K562 (cell line): ENCODE results near the gene PRKACA. TPM values are rescaled to one million over a fixed set of nuclear protein-coding genes. Genes with fewer than 3 reads are reported as not detected.

Experiments used
- ATAC-seq: fragments of 200-7000 bp; cut with Tn5 transposase; 3 replicates; pipeline ENCODE4 v1.9.1; 2020; ENCODE audit warnings: moderate library complexity
- Bru-seq: library from RNA; stranded (reverse); fragments of 400-500 nt; gene quantifications from one replicate; lab custom pipeline; 2021; lab: Mats Ljungman, UMichigan
- BruChase-seq, 2 experiments: library from RNA; stranded (reverse); fragments of 400-500 nt; gene quantifications; one replicate each; lab custom pipeline; 2021; lab: Mats Ljungman, UMichigan
- BruUV-seq: library from RNA; stranded (reverse); fragments of 400-500 nt; replicated peaks from 2 replicates; lab custom pipeline; 2021; lab: Mats Ljungman, UMichigan
- CTCF ChIA-PET: fragments of 300-600 bp; formaldehyde crosslinking; extraction: SDS; loops from one replicate; lab custom pipeline; 2021; ENCODE audit warnings: low intra/inter-chr PET ratio; lab: Yijun Ruan, JAX
- POLR2A ChIA-PET: fragments of 300-600, 350-650 bp; sonication (Branson Sonifier 250); formaldehyde crosslinking; extraction: SDS; loops from one replicate; lab custom pipeline; 2021; ENCODE audit warnings: antibody characterized with exemption, inconsistent platforms; lab: Yijun Ruan, JAX
- DNase-seq, 4 experiments: peaks; one replicate each; pipeline versions ENCODE4 v3.0.0 to v3.0.0-alpha.2; 2011 to 2018; ENCODE audit warnings: low spot score in 3 of 4, mixed read lengths in 3 of 4; ENCODE audit errors: extremely low read depth in 1 of 4
- FAIRE-seq: peaks from 2 replicates; lab custom pipeline; 2011; peaks lifted over from hg19 to GRCh38; lab: Jason Lieb, UNC
- H2AFZ ChIP-seq: 2 replicates; pipeline ENCODE4 v1.6.0; 2011; ENCODE audit warnings: low read depth, low read length, control low read depth, inconsistent platforms
- H3K27ac ChIP-seq: fragments of 200-600 bp; 3 replicates; pipeline ENCODE4 v1.8.0; 2011; ENCODE audit warnings: low read depth, mild to moderate bottlenecking, control low read depth, inconsistent platforms, low read length, moderate library complexity, mixed read lengths; ENCODE audit errors: extremely low read depth
- H3K27me3 ChIP-seq, 2 experiments: fragments of 300-600 bp in 1 of 2; 2 replicates in 1 of 2; 3 replicates in 1 of 2; pipeline versions ENCODE4 v1.6.0 to v1.8.0; 2011; ENCODE audit warnings: inconsistent platforms in 2 of 2, low read length in 2 of 2, mild to moderate bottlenecking in 1 of 2, mixed read lengths in 1 of 2, moderate library complexity in 1 of 2; ENCODE audit not compliant: control insufficient read depth in 2 of 2, insufficient read depth in 2 of 2
- H3K36me3 ChIP-seq: fragments of 300-600 bp; 3 replicates; pipeline ENCODE4 v1.8.0; 2011; ENCODE audit warnings: mild to moderate bottlenecking, low read length, inconsistent platforms; ENCODE audit not compliant: control insufficient read depth, insufficient read depth
- H3K4me1 ChIP-seq, 2 experiments: fragments of 200-600 bp in 1 of 2; replicated peaks in 1 of 2; 2 replicates in 1 of 2; 3 replicates in 1 of 2; pipeline versions ENCODE4 v1.5.1 to v1.8.0; 2011; ENCODE audit warnings: inconsistent platforms in 2 of 2, low read length in 2 of 2, mild to moderate bottlenecking in 1 of 2, mixed read lengths in 1 of 2, moderate library complexity in 1 of 2; ENCODE audit not compliant: control insufficient read depth in 2 of 2, insufficient read depth in 2 of 2
- H3K4me2 ChIP-seq: 2 replicates; pipeline ENCODE4 v1.6.1; 2011; ENCODE audit warnings: low read length, control low read depth, inconsistent platforms, mixed read lengths; ENCODE audit not compliant: insufficient read depth
- H3K4me3 ChIP-seq: fragments of 200-600 bp; sonication (generic), shearing (Covaris generic); 2 replicates; pipeline ENCODE4 v1.5.1; 2016; ENCODE audit warnings: control low read depth, inconsistent platforms
- H3K79me2 ChIP-seq: fragments of 200-600 bp; 3 replicates; pipeline ENCODE4 v1.8.0; 2011; ENCODE audit warnings: low read length, inconsistent platforms; ENCODE audit not compliant: control insufficient read depth, insufficient read depth
- H3K9ac ChIP-seq, 2 experiments: 2 replicates each; pipeline versions ENCODE4 v1.6.0 to v1.6.1; 2011; ENCODE audit warnings: low read depth in 2 of 2, low read length in 2 of 2, control low read depth in 1 of 2, inconsistent platforms in 1 of 2, mild to moderate bottlenecking in 1 of 2, mixed read lengths in 1 of 2; ENCODE audit not compliant: insufficient read depth in 1 of 2
- H3K9me1 ChIP-seq: one replicate; pipeline ENCODE4 v1.6.0; 2011; ENCODE audit warnings: inconsistent platforms, mild to moderate bottlenecking, low read length, moderate library complexity; ENCODE audit not compliant: control insufficient read depth, insufficient read depth
- H3K9me3 ChIP-seq: replicated peaks from 2 replicates; pipeline ENCODE4 v1.5.1; 2011; ENCODE audit warnings: low read depth, low read length, inconsistent platforms; ENCODE audit not compliant: control insufficient read depth, insufficient read depth
- H4K20me1 ChIP-seq: replicated peaks from 2 replicates; pipeline ENCODE4 v1.6.1; 2011; ENCODE audit warnings: low read length, inconsistent platforms, mixed read lengths; ENCODE audit not compliant: control insufficient read depth, insufficient read depth
- CTBP1 ChIP-seq: fragments of 450-650 bp; IDR thresholded peaks from 2 replicates; pipeline ENCODE4 v1.6.1; 2016; ENCODE audit warnings: borderline replicate concordance
- FOXK2 ChIP-seq, 2 experiments: fragments of 450-650 bp; IDR thresholded peaks in 1 of 2; conservative IDR thresholded peaks in 1 of 2; 2 replicates each; pipeline ENCODE4 v1.6.1; 2016; ENCODE audit warnings: low read depth in 2 of 2, mild to moderate bottlenecking in 1 of 2
- MECOM ChIP-seq: fragments of 250-450 bp; sonication (Bioruptor Pico); IDR thresholded peaks from 2 replicates; pipeline ENCODE4 v1.8.0; 2022; ENCODE audit warnings: inconsistent platforms
- MYC ChIP-seq, 2 experiments: fragments of 250-450 bp in 1 of 2; sonication (Bioruptor Pico) in 1 of 2; IDR thresholded peaks; 2 replicates each; pipeline versions ENCODE4 v1.5.1 to v1.6.1; 2012 to 2021; ENCODE audit warnings: low read depth in 2 of 2, borderline replicate concordance in 1 of 2, improper control_type of control experiment in 1 of 2, low read length in 1 of 2, mild to moderate bottlenecking in 1 of 2, moderate library complexity in 1 of 2
- NR2C2 ChIP-seq, 2 experiments: fragments of 200-800 bp in 1 of 2; sonication (Bioruptor generic) in 1 of 2; sonication (generic) in 1 of 2; formaldehyde crosslinking in 1 of 2; IDR thresholded peaks; 2 replicates each; pipeline versions ENCODE4 v1.6.1 to v1.8.0; 2016 to 2022; ENCODE audit warnings: mild to moderate bottlenecking in 1 of 2, missing compliant biosample characterization in 1 of 2, missing genetic modification characterization in 1 of 2, missing genetic modification reagents in 1 of 2
- POLR2B ChIP-seq: fragments of 450-650 bp; IDR thresholded peaks from 2 replicates; pipeline ENCODE4 v1.6.1; 2018; ENCODE audit warnings: low read depth; ENCODE audit not compliant: partially characterized antibody
- SMAD2 ChIP-seq: fragments of 150-350 bp; IDR thresholded peaks from 2 replicates; pipeline ENCODE4 v1.6.1; 2014; ENCODE audit warnings: low read depth, mild to moderate bottlenecking, low read length
- SREBF1 ChIP-seq: fragments of 150-350 bp; IDR thresholded peaks from 2 replicates; pipeline ENCODE4 v1.6.1; 2014; ENCODE audit warnings: antibody characterized with exemption, low read depth, low read length, borderline replicate concordance
- STAT5B ChIP-seq: fragments of 250-450 bp; sonication (Bioruptor Pico); IDR thresholded peaks from 2 replicates; pipeline ENCODE4 v1.8.0; 2021; ENCODE audit warnings: mild to moderate bottlenecking, inconsistent platforms
- TCF3 ChIP-seq: sonication (generic); formaldehyde crosslinking; IDR thresholded peaks from 2 replicates; pipeline ENCODE4 v1.4.0; 2020; ENCODE audit warnings: mild to moderate bottlenecking, missing genetic modification reagents
- TFAP4 ChIP-seq: sonication (generic); formaldehyde crosslinking; IDR thresholded peaks from 2 replicates; pipeline ENCODE4 v1.8.0; 2022; ENCODE audit warnings: missing genetic modification reagents, mild to moderate bottlenecking, moderate library complexity, borderline replicate concordance
- THRA ChIP-seq: fragments of 450-650 bp; IDR thresholded peaks from 2 replicates; pipeline ENCODE4 v1.6.1; 2017; ENCODE audit warnings: mild to moderate bottlenecking, moderate library complexity
- ZNF23 ChIP-seq: fragments of 250-450 bp; sonication (Bioruptor Pico); IDR thresholded peaks from 2 replicates; pipeline ENCODE4 v1.4.0; 2020; ENCODE audit warnings: mild to moderate bottlenecking
- WGBS: fragments of 100-300 bp; shearing (Covaris generic); methylation state at CpG from one replicate; pipeline ENCODE4 v1.1.6; 2016; ENCODE audit warnings: low coverage, mixed read lengths; ENCODE audit not compliant: insufficient coverage; ENCODE audit errors: missing lambda C conversion rate; 5-methylcytosine and 5-hydroxymethylcytosine counted together
- in situ Hi-C: fragments of 300-500 bp; cut with MboI; formaldehyde crosslinking; loops from 4 replicates; pipeline ENCODE4 v1.15.0; 2018; ENCODE audit warnings: inconsistent platforms, mixed read lengths
- intact Hi-C: fragments of 100-400 bp; cut with micrococcal nuclease; formaldehyde crosslinking; loops from 2 replicates; pipeline ENCODE4 v1.14.2; 2022
- long read RNA-seq, 3 experiments: library from polyadenylated mRNA in 2 of 3; library from RNA in 1 of 3; unstranded in 2 of 3; stranded (forward) in 1 of 3; transcript quantifications; one replicate each; pipeline ENCODE4 v2.0.0, GENCODE V29; 2019 to 2022
- polyA minus RNA-seq, 3 experiments: library from RNA; depleted of rRNA, polyadenylated mRNA; stranded (reverse); fragments of >200 nt; gene quantifications; 2 replicates each; pipeline ENCODE4 v1.2.3, GENCODE V29; 2011
- polyA plus RNA-seq, 8 experiments: library from polyadenylated mRNA; depleted of rRNA in 4 of 8; stranded (reverse) in 5 of 8; unstranded in 3 of 8; fragments of >200 nt; fragmentation: Nextera tagmentation in 2 of 8; fragmentation: Illumina TruSeq in 1 of 8; extraction: Ambion mirVana in 2 of 8; extraction: Trizol in 1 of 8; gene quantifications; 2 replicates each; pipeline versions ENCODE4 v1.2.1 to v1.2.3, GENCODE V29; 2011 to 2014; ENCODE audit warnings: inconsistent platforms in 1 of 8, missing spikeins in 1 of 8
- total RNA-seq, 7 experiments: library from RNA; depleted of rRNA in 6 of 7; stranded (reverse); fragments of >200 nt in 6 of 7; fragmentation: Illumina TruSeq in 2 of 7; extraction: Trizol in 2 of 7; gene quantifications; 2 replicates each; pipeline versions ENCODE4 v1.2.1 to v1.2.3, GENCODE V29; 2011 to 2021; ENCODE audit warnings: low replicate concordance in 1 of 7

PRKACA gene
- 26.1 and 58.3 TPM in 2 replicates for total RNA-seq (2011; cell fraction: chromatin; rRNA removed; ENCODE audit: low replicate concordance)
- total RNA-seq (2011; cell fraction: nucleolus; rRNA removed) = 30.5 and 42.7 TPM in 2 replicates
- 28.7 and 35.1 TPM in 2 replicates for total RNA-seq (2011; cell fraction: nucleoplasm; rRNA removed)
- total RNA-seq (2014; rRNA removed) = 8.4 and 12.7 TPM in 2 replicates
- 10.6 and 13.0 TPM in 2 replicates for total RNA-seq (2014; rRNA removed; fragmentation: Illumina TruSeq; extraction: Trizol)
- total RNA-seq (2015; rRNA removed; fragmentation: Illumina TruSeq; extraction: Trizol) = 11.9 and 12.2 TPM in 2 replicates
- 57.8 and 63.1 TPM in 2 replicates for total RNA-seq (2021)
- 19.9 and 22.9 TPM in 2 replicates for polyA plus RNA-seq (2011; rRNA removed)
- polyA plus RNA-seq (2011; cell fraction: cytosol; rRNA removed) = 18.1 and 22.9 TPM in 2 replicates
- polyA plus RNA-seq (2011; cell fraction: nucleus; rRNA removed) = 9.4 and 10.8 TPM in 2 replicates
- polyA plus RNA-seq (2012) = 53.1 and 56.7 TPM in 2 replicates
- polyA plus RNA-seq (2014; fragmentation: Illumina TruSeq; extraction: Trizol) = 50.6 and 59.4 TPM in 2 replicates
- 1 to 10 TPM; 1.2 to 1.7 TPM for polyA plus RNA-seq (2014; fragmentation: Nextera tagmentation; extraction: Ambion mirVana)
- 37.6 and 39.7 TPM in 2 replicates for polyA plus RNA-seq (2014; rRNA removed)
- polyA minus RNA-seq (2011; rRNA and poly(A)+ RNA removed) = 16.0 and 20.3 TPM in 2 replicates
- 18.1 and 18.7 TPM in 2 replicates for polyA minus RNA-seq (2011; cell fraction: cytosol; rRNA and poly(A)+ RNA removed)
- polyA minus RNA-seq (2011; cell fraction: nucleus; rRNA and poly(A)+ RNA removed) = 7.5 and 8.3 TPM in 2 replicates
- percentile 58 among the genes with signal in this experiment for Bru-seq, nascent RNA
- percentile 60 among the genes with signal in this experiment for BruChase-seq, experiment 1, labeled RNA remaining after a 2-hour chase
- percentile 63 among the genes with signal in this experiment for BruChase-seq, experiment 2, labeled RNA remaining after a 6-hour chase
- long read RNA-seq, experiment 1, partial matches to known transcripts = 3 of 209 reads
- long read RNA-seq, experiment 1, other reads (novel, unspliced or antisense) = 206 of 209 reads
- long read RNA-seq, experiment 2, transcript PRKACA-201 (10 exons, 2,677 nt) = major isoform, 18 of 51 reads
- long read RNA-seq, experiment 2, partial matches to known transcripts = 6 of 51 reads
- long read RNA-seq, experiment 2, other reads (novel, unspliced or antisense) = 23 of 51 reads
- long read RNA-seq, experiment 3, partial matches to known transcripts = 1 of 7 reads
- long read RNA-seq, experiment 3, other reads (novel, unspliced or antisense) = 6 of 7 reads

GRCh38 chr19:14117668-14118164, at the start of gene PRKACA:
TSS of gene PRKACA (minus strand) at chr19:14117762. CDS start at chr19:14117547, 215 bp downstream.
- FAIRE-seq (peak; percentile 97), DNase-seq (peak; percentile 98 to 99 (median 98)), ATAC-seq (peak; percentile 97)
- Histone ChIP-seq H3K4me3 (peak within 1 kb of the TSS; percentile 90), H3K9ac (peak within 1 kb of the TSS; percentile 84 to 92), H3K36me3 (peaks cover 22% of the 10 kb centered on the region; the same call in 2 of the 3 replicates), H2AFZ (peak within 1 kb of the TSS; percentile 88), H3K27me3 (no peaks in the 10 kb centered on the region), H4K20me1 (no peaks in the 10 kb centered on the region), H3K27ac (peak within 1 kb of the TSS; percentile 89), H3K4me1 (peaks cover 47 to 57% of the 10 kb centered on the region in 2 experiments; a peak in 4 of 5 replicates), H3K79me2 (peaks cover 24% of the 10 kb centered on the region), H3K9me1 (peaks cover 4% of the 10 kb centered on the region), H3K4me2 (peak within 1 kb of the TSS; percentile 95), H3K9me3 (no peaks in the 10 kb centered on the region)
- intact Hi-C loops (loop anchor here (1.0 kb wide), 1 partner anchor 19 kb away; the partner anchor contains the start of gene ASF1B), in situ Hi-C loops (no loop called here)
- WGBS = under 1% methylated on average over 22 of the region's 67 CpGs
- no TSS peak for BruUV-seq
- ChIA-PET POLR2A (interaction anchor here (0.5 to 1.0 kb wide), 5 partner anchors 18 to 293 kb away, joined by 3 to 9 read pairs (median 3); partner anchors contain the start of gene ASF1B), CTCF (no interaction called here)
- no peak; a peak in 1 of 4 replicates for TF ChIP-seq FOXK2 (conservative IDR thresholded peaks at IDR 0.05 in 1 of 2, IDR thresholded peaks at IDR 0.05 in 1 of 2; ENCODE audit: low read depth in 2 of 2)
- TF ChIP-seq CTBP1 = peak; percentile 97
- no peak for TF ChIP-seq ZNF23 (CRISPR knock-in tag)
- no peak for TF ChIP-seq THRA
- TF ChIP-seq TCF3 = no peak
- no peak for TF ChIP-seq MECOM (CRISPR knock-in tag)
- peak; percentile 96 for TF ChIP-seq TFAP4 (CRISPR knock-in tag)
- TF ChIP-seq NR2C2 (CRISPR knock-in tag; IDR thresholded peaks at IDR 0.05) = 0 out of 2 replicates have a peak, but pooled peaks have one; percentile 38
- TF ChIP-seq NR2C2 (tag; IDR thresholded peaks at IDR 0.05) = no peak
- no peak for TF ChIP-seq STAT5B
- 0 out of 2 replicates have a peak, but pooled peaks have one; percentile 6 for TF ChIP-seq MYC (IDR thresholded peaks at IDR 0.05; ENCODE audit: low read depth, low read length)
- no peak for TF ChIP-seq MYC (CRISPR knock-in tag; IDR thresholded peaks at IDR 0.05; ENCODE audit: borderline replicate concordance, low read depth)
- TF ChIP-seq SREBF1 = no peak
- no peak for TF ChIP-seq POLR2B
- TF ChIP-seq SMAD2 = no peak
